Spinal cord (tissue), 10 donors: ENCODE measurements around the gene SYNM. TPM values are rescaled to one million over a fixed set of nuclear protein-coding genes. Genes with fewer than 3 reads are reported as not detected.
A peak's percentile ranks its signal among the peaks of the same experiment; 100 is the strongest.

Experiments used
- DNase-seq, 6 donors: peaks; one replicate each; pipeline versions ENCODE4 v3.0.0 to v3.0.0-alpha.2; 2013 to 2015; ENCODE audit warnings: low spot score in 6 of 6, low read depth in 4 of 6
- H3K27ac ChIP-seq: one replicate; pipeline ENCODE4 v1.5.1; 2013; ENCODE audit warnings: low read depth, low read length, control low read depth
- H3K27me3 ChIP-seq: one replicate; pipeline ENCODE4 v1.6.1; 2013; ENCODE audit warnings: low read length; ENCODE audit not compliant: control insufficient read depth, insufficient read depth
- H3K36me3 ChIP-seq: one replicate; pipeline ENCODE4 v1.6.1; 2013; ENCODE audit warnings: low read length; ENCODE audit not compliant: control insufficient read depth, insufficient read depth
- H3K4me1 ChIP-seq: one replicate; pipeline ENCODE4 v1.6.1; 2013; ENCODE audit warnings: low read length; ENCODE audit not compliant: control insufficient read depth, insufficient read depth
- H3K4me3 ChIP-seq: one replicate; pipeline ENCODE4 v1.5.1; 2013; ENCODE audit warnings: low read depth, low read length, control low read depth
- H3K9me3 ChIP-seq: one replicate; pipeline ENCODE4 v1.6.1; 2013; ENCODE audit warnings: low read length; ENCODE audit not compliant: control insufficient read depth, insufficient read depth
- WGBS: methylation state at CpG from one replicate; pipeline ENCODE4 v1.1.5; 2013; ENCODE audit warnings: missing lambda C conversion rate; ENCODE audit not compliant: insufficient coverage; 5-methylcytosine and 5-hydroxymethylcytosine counted together
- polyA plus RNA-seq, 2 donors: library from polyadenylated mRNA; unstranded; fragments of 120-200 nt; gene quantifications; one replicate each; pipeline ENCODE4 v1.2.1, GENCODE V29; 2013; ENCODE audit not compliant: insufficient read length in 2 of 2
- total RNA-seq, 2 donors: library from RNA; depleted of rRNA in 1 of 2; stranded (reverse); fragments of 120-200 nt in 1 of 2; fragments of >200 nt in 1 of 2; gene quantifications; one replicate each; pipeline versions ENCODE4 v1.2.3 to v1.2.4, GENCODE V29; 2013 to 2014
- donor health status: healthy.

Gene SYNM
- total and polyA plus RNA-seq, 4 donors: 14.1 to 32.5 (median 28.5) TPM

- WGBS: 93% methylated on average over 2 of the region's 3 CpGs
- Histone ChIP-seq H3K4me3 (no peak overlapping the region), H3K36me3 (no peaks in the 10 kb centered on the region), H3K27ac (no peak overlapping the region), H3K4me1 (peaks cover 2% of the 10 kb centered on the region), H3K9me3 (no peaks in the 10 kb centered on the region), H3K27me3 (no peaks in the 10 kb centered on the region)
- DNase-seq: peak in 1 of 6 donors; percentile 24
Observed at GRCh38 chr15:99180086-99180963, 75.4 kb downstream of the SYNM start.

- H3K4me3 ChIP-seq: no peak overlapping the region
- H3K27me3 ChIP-seq: no peaks in the 10 kb centered on the region
- H3K9me3 ChIP-seq: no peaks in the 10 kb centered on the region
- DNase-seq: no peak
- no peaks in the 10 kb centered on the region for H3K4me1 ChIP-seq
- no CpG with 5 or more reads among the region's 2 CpGs for WGBS
- H3K36me3 ChIP-seq: no peaks in the 10 kb centered on the region
- H3K27ac ChIP-seq: no peak overlapping the region
Observed at GRCh38 chr15:99180964-99181306, 76.1 kb downstream of the SYNM start.

- no peaks in the 10 kb centered on the region for H3K4me1 ChIP-seq
- H3K36me3 ChIP-seq: no peaks in the 10 kb centered on the region
- no peaks in the 10 kb centered on the region for H3K27me3 ChIP-seq
- H3K9me3 ChIP-seq: no peaks in the 10 kb centered on the region
- no peak overlapping the region for H3K4me3 ChIP-seq
- DNase-seq: peak in 1 of 6 donors; percentile 45
- WGBS: 36% methylated on average over 1 of the region's 4 CpGs
- H3K27ac ChIP-seq: no peak overlapping the region
Observed at GRCh38 chr15:99181545-99181971, 76.7 kb downstream of the SYNM start.

- WGBS: 90% methylated on average over 1 of the region's 1 CpG
- no peak for DNase-seq
- Histone ChIP-seq H3K27me3 (no peaks in the 10 kb centered on the region), H3K9me3 (no peaks in the 10 kb centered on the region), H3K36me3 (no peaks in the 10 kb centered on the region), H3K4me3 (no peak overlapping the region), H3K27ac (no peak overlapping the region), H3K4me1 (no peaks in the 10 kb centered on the region)
Observed at GRCh38 chr15:99182791-99183190, 77.9 kb downstream of the SYNM start.

Other genes starting within 250 kb of the SYNM start
- gene PGPEP1L, start 97.3 kb upstream of the SYNM start, total RNA-seq: under 1 TPM in 1 of 2 donors, not detected in 1; 0.20 TPM
- gene PGPEP1L, start 97.3 kb upstream of the SYNM start, polyA plus RNA-seq: under 1 TPM in 1 of 2 donors, not detected in 1; 0.42 TPM
- 10 to 100 TPM; 21.5 to 23.8 TPM for gene TTC23, start 144.5 kb downstream of the SYNM start, total RNA-seq
- 10 to 100 TPM; 14.8 to 16.5 TPM for gene TTC23, start 144.5 kb downstream of the SYNM start, polyA plus RNA-seq
- gene LRRC28, start 146.4 kb downstream of the SYNM start, total RNA-seq: 10 to 100 TPM; 33.6 to 36.1 TPM
- 10 to 100 TPM; 29.6 to 33.3 TPM for gene LRRC28, start 146.4 kb downstream of the SYNM start, polyA plus RNA-seq